ENCODE data around the gene EGLN3. TPM values are rescaled to one million over a fixed set of nuclear protein-coding genes. Genes with fewer than 3 reads are reported as not detected.

Gene EGLN3
- total RNA-seq, 1 experiment from 2014 or later, result 23.6 TPM

GRCh38 chr14:33899723-33900341 is 51.0 kb downstream of the EGLN3 start:
- no peak overlapping the region for H3K27ac ChIP-seq
- no peaks in the 10 kb centered on the region for H3K4me1 ChIP-seq (replicated peaks; ENCODE audit: insufficient read depth)
- no peak overlapping the region for H2AFZ ChIP-seq
- ChIA-PET POLR2A (ENCODE audit: unreplicated experiment) (no interaction called here), CTCF (no interaction called here)
- no peaks in the 10 kb centered on the region for H3K79me2 ChIP-seq (ENCODE audit: low read depth)
- H3K4me3 ChIP-seq, result no peak overlapping the region
- H3F3A ChIP-seq (ENCODE audit: insufficient read depth, low read depth), result no peaks in the 10 kb centered on the region
- no peaks in the 10 kb centered on the region for H3K9me2 ChIP-seq (ENCODE audit: insufficient read depth)
- H3K36me3 ChIP-seq (ENCODE audit: low read depth), result no peaks in the 10 kb centered on the region
- intact Hi-C loops (cut with micrococcal nuclease; ENCODE audit: unreplicated experiment), result no loop called here
- no peaks in the 10 kb centered on the region for H4K20me1 ChIP-seq (ENCODE audit: insufficient read depth)
- TF ChIP-seq, protein P1, sequence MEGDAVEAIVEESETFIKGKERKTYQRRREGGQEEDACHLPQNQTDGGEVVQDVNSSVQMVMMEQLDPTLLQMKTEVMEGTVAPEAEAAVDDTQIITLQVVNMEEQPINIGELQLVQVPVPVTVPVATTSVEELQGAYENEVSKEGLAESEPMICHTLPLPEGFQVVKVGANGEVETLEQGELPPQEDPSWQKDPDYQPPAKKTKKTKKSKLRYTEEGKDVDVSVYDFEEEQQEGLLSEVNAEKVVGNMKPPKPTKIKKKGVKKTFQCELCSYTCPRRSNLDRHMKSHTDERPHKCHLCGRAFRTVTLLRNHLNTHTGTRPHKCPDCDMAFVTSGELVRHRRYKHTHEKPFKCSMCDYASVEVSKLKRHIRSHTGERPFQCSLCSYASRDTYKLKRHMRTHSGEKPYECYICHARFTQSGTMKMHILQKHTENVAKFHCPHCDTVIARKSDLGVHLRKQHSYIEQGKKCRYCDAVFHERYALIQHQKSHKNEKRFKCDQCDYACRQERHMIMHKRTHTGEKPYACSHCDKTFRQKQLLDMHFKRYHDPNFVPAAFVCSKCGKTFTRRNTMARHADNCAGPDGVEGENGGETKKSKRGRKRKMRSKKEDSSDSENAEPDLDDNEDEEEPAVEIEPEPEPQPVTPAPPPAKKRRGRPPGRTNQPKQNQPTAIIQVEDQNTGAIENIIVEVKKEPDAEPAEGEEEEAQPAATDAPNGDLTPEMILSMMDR (conservative IDR thresholded peaks at IDR 0.05), result no peak
- no peak for TF ChIP-seq EZH2 (IDR thresholded peaks at IDR 0.05; ENCODE audit: low read depth)
- BruUV-seq (replicated peaks), result no TSS peak
- DNase-seq, result no peak
- no peaks in the 10 kb centered on the region for H3K9me3 ChIP-seq (ENCODE audit: insufficient read depth, low read depth)
- H3K4me2 ChIP-seq, result no peak overlapping the region
- H3K27me3 ChIP-seq (ENCODE audit: insufficient read depth, low read depth), result no peaks in the 10 kb centered on the region

DNA sequence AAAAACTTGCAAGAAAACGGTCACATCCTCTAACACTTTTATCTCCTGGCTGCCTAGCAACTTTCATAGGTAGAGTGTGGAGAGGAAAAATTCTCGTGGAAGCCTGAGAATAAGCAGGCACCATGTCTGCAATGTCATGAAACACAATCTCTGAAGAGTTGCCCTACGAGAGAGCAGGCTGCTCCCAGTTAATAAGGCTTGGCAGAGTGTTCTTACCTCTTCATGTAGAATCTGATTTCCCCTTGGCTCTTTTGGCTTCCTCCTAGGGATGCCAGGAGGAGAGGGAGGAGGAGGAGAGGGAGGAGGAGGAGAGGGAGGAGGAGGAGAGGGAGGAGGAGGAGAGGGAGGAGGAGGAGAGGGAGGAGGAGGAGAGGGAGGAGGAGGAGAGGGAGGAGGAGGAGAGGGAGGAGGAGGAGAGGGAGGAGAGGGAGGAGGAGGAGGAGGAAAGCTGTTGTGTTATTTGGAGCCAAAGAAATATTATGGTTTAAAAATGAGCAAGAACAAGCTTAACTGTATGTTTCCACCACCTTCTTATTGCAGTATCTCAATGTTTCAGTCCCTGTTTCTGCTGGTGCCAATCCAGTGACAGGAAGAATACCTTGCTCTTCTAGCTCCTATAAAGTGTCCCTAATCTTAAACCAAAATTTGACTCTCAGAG is 52.9 kb downstream of the EGLN3 start:
- Histone ChIP-seq H2AFZ (no peak overlapping the region), H4K20me1 (ENCODE audit: insufficient read depth) (no peaks in the 10 kb centered on the region), H3K27ac (no peak overlapping the region), H3K9me2 (ENCODE audit: insufficient read depth) (no peaks in the 10 kb centered on the region), H3K4me1 (replicated peaks; ENCODE audit: insufficient read depth) (no peaks in the 10 kb centered on the region), H3K36me3 (ENCODE audit: low read depth) (no peaks in the 10 kb centered on the region), H3K9me3 (ENCODE audit: insufficient read depth, low read depth) (no peaks in the 10 kb centered on the region), H3K27me3 (ENCODE audit: insufficient read depth, low read depth) (no peaks in the 10 kb centered on the region), H3K4me2 (no peak overlapping the region), H3F3A (ENCODE audit: insufficient read depth, low read depth) (no peaks in the 10 kb centered on the region), H3K4me3 (no peak overlapping the region), H3K79me2 (ENCODE audit: low read depth) (no peaks in the 10 kb centered on the region)
- intact Hi-C loops (cut with micrococcal nuclease; ENCODE audit: unreplicated experiment), result no loop called here
- no peak for TF ChIP-seq EZH2 (IDR thresholded peaks at IDR 0.05; ENCODE audit: low read depth)
- TF ChIP-seq, protein P1 (conservative IDR thresholded peaks at IDR 0.05), result no peak
- DNase-seq, result no peak
- POLR2A ChIA-PET (ENCODE audit: unreplicated experiment), result no interaction called here
- no TSS peak for BruUV-seq (replicated peaks)
- CTCF ChIA-PET, result no interaction called here

DNA sequence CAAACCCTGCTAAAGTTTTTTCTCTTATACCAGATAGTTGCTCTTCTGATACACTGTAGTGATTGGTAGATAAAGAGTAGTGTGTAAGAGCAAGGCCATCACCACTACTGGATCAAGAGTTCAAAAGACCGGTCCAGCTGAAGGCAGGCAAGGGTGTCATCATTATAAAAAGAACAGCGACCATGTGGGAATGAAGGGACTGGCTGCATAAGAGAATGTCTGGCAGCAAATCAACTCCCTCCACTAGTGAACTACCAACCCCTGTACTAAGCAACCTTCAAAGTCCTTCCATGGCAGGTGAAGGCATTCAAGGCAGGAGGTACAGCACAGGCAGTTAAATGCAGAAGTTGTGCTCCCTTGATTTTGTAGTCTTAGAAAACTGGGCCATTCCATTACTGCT is 53.5 kb downstream of the EGLN3 start:
- no peak for DNase-seq
- no peaks in the 10 kb centered on the region for H3K4me1 ChIP-seq (replicated peaks; ENCODE audit: insufficient read depth)
- no peaks in the 10 kb centered on the region for H3K9me2 ChIP-seq (ENCODE audit: insufficient read depth)
- ChIA-PET POLR2A (ENCODE audit: unreplicated experiment) (no interaction called here), CTCF (no interaction called here)
- no peaks in the 10 kb centered on the region for H3K79me2 ChIP-seq (ENCODE audit: low read depth)
- no peaks in the 10 kb centered on the region for H3K27me3 ChIP-seq (ENCODE audit: insufficient read depth, low read depth)
- no peaks in the 10 kb centered on the region for H3K36me3 ChIP-seq (ENCODE audit: low read depth)
- H3K4me3 ChIP-seq, result no peak overlapping the region
- no peak for TF ChIP-seq EZH2 (IDR thresholded peaks at IDR 0.05; ENCODE audit: low read depth)
- TF ChIP-seq, protein P1 (conservative IDR thresholded peaks at IDR 0.05), result no peak
- no peaks in the 10 kb centered on the region for H4K20me1 ChIP-seq (ENCODE audit: insufficient read depth)
- H3F3A ChIP-seq (ENCODE audit: insufficient read depth, low read depth), result no peaks in the 10 kb centered on the region
- no peak overlapping the region for H2AFZ ChIP-seq
- no TSS peak for BruUV-seq (replicated peaks)
- H3K27ac ChIP-seq, result no peak overlapping the region
- H3K9me3 ChIP-seq (ENCODE audit: insufficient read depth, low read depth), result no peaks in the 10 kb centered on the region
- intact Hi-C loops (cut with micrococcal nuclease; ENCODE audit: unreplicated experiment), result no loop called here
- no peak overlapping the region for H3K4me2 ChIP-seq

Measured in PC-9 (cell line).